Lower lobe of right lung (tissue), 2 donors: ENCODE results near the gene MLXIP. TPM values are rescaled to one million over a fixed set of nuclear protein-coding genes. Genes with fewer than 3 reads are reported as not detected.

Experiments used
- ATAC-seq, 2 donors: fragments of 200-7000 bp; cut with Tn5 transposase; one replicate each; pipeline ENCODE4 v1.9.1; 2020 to 2022; ENCODE audit warnings: mild to moderate bottlenecking in 2 of 2, moderate library complexity in 2 of 2
- DNase-seq: peaks from one replicate; pipeline ENCODE4 v3.0.0-alpha.2; 2020
- H3K27ac ChIP-seq: fragments of 200-600 bp; one replicate; pipeline ENCODE4 v1.8.0; 2022
- H3K27me3 ChIP-seq: fragments of 200-600 bp; one replicate; pipeline ENCODE4 v1.8.0; 2022; ENCODE audit warnings: low read depth
- H3K36me3 ChIP-seq: fragments of 200-600 bp; one replicate; pipeline ENCODE4 v1.8.0; 2022; ENCODE audit warnings: mild to moderate bottlenecking
- H3K4me1 ChIP-seq: fragments of 200-600 bp; one replicate; pipeline ENCODE4 v1.8.0; 2022
- H3K4me3 ChIP-seq: fragments of 200-600 bp; one replicate; pipeline ENCODE4 v1.8.0; 2022; ENCODE audit warnings: mild to moderate bottlenecking
- H3K9me3 ChIP-seq: fragments of 200-600 bp; one replicate; pipeline ENCODE4 v1.8.0; 2022
- CTCF ChIP-seq: fragments of 200-600 bp; IDR thresholded peaks from one replicate; pipeline ENCODE4 v1.8.0; 2022; ENCODE audit warnings: antibody characterized with exemption, mild to moderate bottlenecking
- intact Hi-C: fragments of 100-400 bp; cut with DNase I; formaldehyde crosslinking; loops from one replicate; pipeline ENCODE4 v1.11.0; 2022
- total RNA-seq: library from RNA; stranded (reverse); fragmentation: NEBNext Ultra II Directional; extraction: Animal tissue kit (Norgen Biotek cat#: 25700); gene quantifications from one replicate; pipeline ENCODE4 v1.2.1, GENCODE V29; 2021
- donor health status: DM: no; HTN: yes; CAD: no; lungs with severe emphysema.

Gene MLXIP
- total RNA-seq, 1 donor from 2014 or later, result 55.9 TPM

- intact Hi-C loops, result no loop called here
- no peak overlapping the region for H3K4me3 ChIP-seq
- H3K9me3 ChIP-seq, result no peaks in the 10 kb centered on the region
- DNase-seq, result no peak
- no peak for ATAC-seq
- no peaks in the 10 kb centered on the region for H3K27me3 ChIP-seq
- peaks cover 15% of the 10 kb centered on the region for H3K36me3 ChIP-seq
- peaks cover 26% of the 10 kb centered on the region for H3K4me1 ChIP-seq
- no peak for TF ChIP-seq CTCF
- no peak overlapping the region for H3K27ac ChIP-seq
Measured at GRCh38 chr12:122061253-122061652, 17.3 kb upstream of the MLXIP start.

GRCh38 chr12:122062832-122063693, 15.5 kb upstream of the MLXIP start:
- peaks cover 28% of the 10 kb centered on the region for H3K4me1 ChIP-seq
- ATAC-seq (peak; percentile 74 to 81), DNase-seq (no peak)
- peak overlapping the region; percentile 75 for H3K27ac ChIP-seq
- peak overlapping the region; percentile 26 for H3K4me3 ChIP-seq
- H3K27me3 ChIP-seq, result no peaks in the 10 kb centered on the region
- no peak for TF ChIP-seq CTCF
- H3K9me3 ChIP-seq, result no peaks in the 10 kb centered on the region
- intact Hi-C loops, result no loop called here
- H3K36me3 ChIP-seq, result peaks cover 8% of the 10 kb centered on the region

- Histone ChIP-seq H3K27ac (peak overlapping the region; percentile 75), H3K9me3 (no peaks in the 10 kb centered on the region), H3K4me3 (peak overlapping the region; percentile 26), H3K27me3 (no peaks in the 10 kb centered on the region), H3K36me3 (peaks cover 8% of the 10 kb centered on the region), H3K4me1 (peaks cover 33% of the 10 kb centered on the region)
- intact Hi-C loops, result no loop called here
- no peak for DNase-seq
- no peak for TF ChIP-seq CTCF
- ATAC-seq, result no peak
Measured at GRCh38 chr12:122063694-122064024, 14.9 kb upstream of the MLXIP start.

- TF ChIP-seq CTCF, result peak; percentile 35
- no peaks in the 10 kb centered on the region for H3K27me3 ChIP-seq
- peak; percentile 84 for DNase-seq
- peaks cover 6% of the 10 kb centered on the region for H3K36me3 ChIP-seq
- peaks cover 33% of the 10 kb centered on the region for H3K4me1 ChIP-seq
- H3K4me3 ChIP-seq, result peak overlapping the region; percentile 26
- H3K27ac ChIP-seq, result peak overlapping the region; percentile 75
- no peaks in the 10 kb centered on the region for H3K9me3 ChIP-seq
- peak; percentile 85 to 90 for ATAC-seq
- intact Hi-C loops, result no loop called here
Measured at GRCh38 chr12:122064025-122064777, 14.4 kb upstream of the MLXIP start.

- Histone ChIP-seq H3K4me3 (no peak overlapping the region), H3K4me1 (peaks cover 33% of the 10 kb centered on the region), H3K9me3 (no peaks in the 10 kb centered on the region), H3K27ac (peak overlapping the region; percentile 75), H3K27me3 (no peaks in the 10 kb centered on the region), H3K36me3 (no peaks in the 10 kb centered on the region)
- no peak for ATAC-seq
- no peak for DNase-seq
- intact Hi-C loops, result no loop called here
- no peak for TF ChIP-seq CTCF
Measured at GRCh38 chr12:122064780-122065588, 13.6 kb upstream of the MLXIP start.
